HPDE6-E6E7 (cell line): Measurements from ENCODE around the gene NDUFAB1.
"Not testable (repeated sequence)": the region's sequence is repeated elsewhere in the genome, so short reads cannot be mapped to it uniquely, and the experiment has no call there.

Source experiments
- DNase-seq: peaks from one replicate; pipeline ENCODE4 v3.0.0; 2011; ENCODE audit warnings: missing footprints; ENCODE audit errors: extremely low spot score

NDUFAB1 gene

GRCh38 chr16:23595951-23596720, at the start of gene NDUFAB1:
Gene NDUFAB1 (minus strand): TSS chr16:23596316. CDS start chr16:23596290, 26 bp downstream.
- DNase-seq = peak; percentile 80

- no peak for DNase-seq
These were observed 46.2 kb upstream of the NDUFAB1 start for GRCh38 chr16:23642246-23642774.

GRCh38 chr16:23640931-23641765, 45.0 kb upstream of the NDUFAB1 start, which contains the start of the genes DCTN5 and PALB2:
Gene DCTN5 (plus strand): TSS chr16:23641466. CDS start chr16:23641543, 77 bp downstream.
Gene PALB2 (minus strand): TSS chr16:23641310. CDS start chr16:23641157, 153 bp downstream.
- DNase-seq = peak; percentile 96

GRCh38 chr16:23640615-23640930, 44.5 kb upstream of the NDUFAB1 start:
- DNase-seq = peak; percentile 25

GRCh38 chr16:23635958-23636357, 39.8 kb upstream of the NDUFAB1 start:
- DNase-seq = no peak

- DNase-seq = no peak
These were observed 38.4 kb upstream of the NDUFAB1 start for GRCh38 chr16:23634461-23635036.

GRCh38 chr16:23631874-23632273, 35.8 kb upstream of the NDUFAB1 start:
- DNase-seq = not testable (repeated sequence)

GRCh38 chr16:23629516-23629915, 33.4 kb upstream of the NDUFAB1 start:
- peak; percentile 34 for DNase-seq

- DNase-seq = no peak
These were observed 28.0 kb upstream of the NDUFAB1 start for GRCh38 chr16:23624092-23624491.

GRCh38 chr16:23615805-23616204, 19.7 kb upstream of the NDUFAB1 start:
- no peak for DNase-seq

GRCh38 chr16:23611936-23612335, 15.8 kb upstream of the NDUFAB1 start:
- DNase-seq = no peak

GRCh38 chr16:23610905-23611304, 14.8 kb upstream of the NDUFAB1 start:
- DNase-seq = not testable (repeated sequence)

GRCh38 chr16:23609929-23610328, 13.8 kb upstream of the NDUFAB1 start:
- DNase-seq = no peak

GRCh38 chr16:23608194-23608593, 12.1 kb upstream of the NDUFAB1 start:
- peak; percentile 36 for DNase-seq

- no peak for DNase-seq
These were observed 11.6 kb upstream of the NDUFAB1 start for GRCh38 chr16:23607726-23608125.

GRCh38 chr16:23597003-23597756, 1.1 kb upstream of the NDUFAB1 start:
- DNase-seq = peak; percentile 9

- DNase-seq = no peak
These were observed 718 bp downstream of the NDUFAB1 start for GRCh38 chr16:23595246-23595950.

GRCh38 chr16:23594186-23594585, 1.9 kb downstream of the NDUFAB1 start:
- DNase-seq = no peak

GRCh38 chr16:23590181-23590580, 5.9 kb downstream of the NDUFAB1 start:
- no peak for DNase-seq

- DNase-seq = no peak
These were observed 8.4 kb downstream of the NDUFAB1 start for GRCh38 chr16:23587726-23588125.
